ELR (cell line): ENCODE measurements around the gene ORAI2.
"Not testable (repeated sequence)": the region's sequence is repeated elsewhere in the genome, so short reads cannot be mapped to it uniquely, and the experiment has no call there.

ENCODE experiments used
- DNase-seq: peaks from one replicate; pipeline ENCODE4 v3.0.0-alpha.2; 2015; ENCODE audit warnings: low read depth

Gene ORAI2

DNA sequence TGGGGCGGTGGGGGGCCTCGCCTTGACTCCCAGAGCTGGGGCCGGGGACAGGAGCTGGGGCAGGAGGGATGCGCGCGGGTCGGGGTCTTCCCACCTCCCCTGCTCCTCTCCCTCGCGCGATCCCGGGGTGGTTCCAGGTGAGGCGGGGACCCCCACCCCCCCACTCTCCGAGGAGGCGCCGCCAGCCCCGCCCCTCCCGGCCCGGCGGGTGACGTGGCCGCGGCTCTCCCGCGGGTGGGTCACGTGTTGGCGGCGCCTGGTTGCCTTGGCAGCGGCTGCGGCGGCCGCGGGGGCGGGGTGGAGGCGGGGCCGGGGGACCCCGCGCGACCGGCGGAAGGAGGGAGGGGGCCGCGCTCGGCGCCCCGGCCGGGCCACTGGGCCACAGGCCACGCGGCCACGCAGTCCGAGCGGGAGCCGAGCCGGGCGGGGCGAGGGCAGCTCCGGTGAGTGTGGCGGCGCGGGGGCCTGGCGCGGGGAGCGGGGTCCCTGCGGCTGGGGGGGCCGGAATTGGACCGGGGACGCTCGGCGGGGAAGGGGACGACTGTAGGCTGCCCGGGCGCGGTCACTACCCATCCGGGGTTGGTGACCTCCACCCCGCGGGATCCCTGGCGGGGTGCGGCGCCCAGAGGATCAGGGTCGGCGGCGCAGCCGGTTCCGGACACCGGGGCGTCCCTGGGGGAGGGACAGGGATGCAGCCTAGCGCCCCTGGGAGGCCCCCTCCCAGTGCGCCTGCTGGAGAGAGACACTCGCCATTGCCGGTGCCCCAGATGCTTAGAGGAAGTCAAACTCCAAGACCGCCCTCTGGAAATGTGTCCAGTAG lies at the start of gene ORAI2:
TSS of gene ORAI2 (plus strand) at position 357 of the 820 bp plus-strand sequence. CDS start 5,382 bp downstream, outside the sequence.
- DNase-seq, result peak; percentile 79

DNA sequence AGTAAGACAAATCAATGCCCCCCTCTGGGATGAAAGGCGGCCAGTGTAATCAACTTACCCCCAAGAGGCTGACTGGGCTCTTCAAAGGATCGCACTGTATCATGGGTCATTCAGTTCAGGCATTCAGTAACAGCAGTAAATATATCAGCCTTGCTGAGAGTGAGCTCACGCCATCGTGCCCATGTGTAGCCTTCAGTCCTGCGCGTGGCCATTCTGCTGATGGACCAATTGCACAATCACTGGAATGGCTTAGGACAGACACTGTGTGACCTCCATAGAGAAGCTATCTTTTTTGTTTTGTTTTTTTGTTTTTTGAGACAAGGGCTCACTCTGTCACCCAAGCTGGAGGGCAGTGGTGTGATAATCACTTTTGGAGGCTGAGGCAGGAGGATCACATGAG lies 46.3 kb upstream of the ORAI2 start:
- no peak for DNase-seq

DNA sequence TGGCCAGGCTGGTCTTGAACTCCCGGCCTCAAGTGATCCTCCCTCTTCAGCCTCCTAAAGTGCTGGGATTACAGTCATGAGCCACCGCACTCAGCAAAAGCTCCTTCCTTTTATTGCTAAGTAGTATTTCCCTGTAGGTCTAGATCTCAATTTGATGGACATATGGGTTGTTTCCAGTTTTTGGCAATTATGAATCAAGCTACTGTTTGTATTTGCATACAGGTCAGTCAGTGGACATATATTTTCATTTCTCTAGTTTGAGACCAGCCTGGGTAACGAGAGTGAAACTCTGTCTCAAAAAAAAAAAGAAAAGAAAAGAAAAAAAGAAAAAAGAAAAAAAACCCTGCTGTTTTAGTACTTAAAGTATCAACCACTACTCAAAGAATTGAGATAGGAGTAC lies 43.6 kb upstream of the ORAI2 start:
- DNase-seq, result no peak

DNA sequence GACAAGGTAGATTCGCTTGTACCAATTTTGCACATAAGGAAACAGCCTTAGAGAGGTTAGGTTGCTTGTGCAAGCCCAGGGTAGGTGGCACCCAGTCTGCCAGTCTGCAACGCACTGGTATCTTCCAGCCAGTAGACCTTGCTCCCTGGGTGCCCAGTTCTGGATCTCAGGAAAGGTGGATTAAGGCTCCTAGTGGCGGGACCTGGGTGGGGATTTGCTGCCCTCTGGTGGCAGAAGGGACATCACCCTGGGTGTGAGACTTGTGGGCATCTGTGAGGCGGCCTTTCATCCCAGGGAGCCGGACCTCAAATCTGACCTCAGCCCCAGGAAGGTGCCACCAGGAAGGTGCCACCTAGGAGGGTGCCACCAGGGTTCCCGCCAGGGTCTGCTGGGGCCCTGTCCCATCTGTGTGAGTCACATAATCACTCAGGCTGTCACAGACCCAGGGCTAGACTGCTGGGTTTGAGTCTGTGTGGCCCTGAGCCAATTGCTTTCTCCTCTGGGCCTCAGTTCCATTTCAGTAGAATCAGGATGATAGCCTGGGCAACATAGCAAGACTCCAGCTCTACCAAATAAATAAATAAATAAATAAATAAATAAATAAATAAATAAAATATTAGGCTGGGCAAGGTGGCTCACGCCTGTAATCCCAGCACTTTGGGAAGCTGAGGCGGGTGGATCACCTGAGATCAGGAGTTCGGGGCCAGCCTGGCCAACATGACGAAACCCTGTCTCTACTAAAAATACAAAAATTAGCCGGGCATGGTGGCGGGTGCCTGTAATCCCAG lies 42.5 kb upstream of the ORAI2 start:
- DNase-seq, result peak; percentile 79

DNA sequence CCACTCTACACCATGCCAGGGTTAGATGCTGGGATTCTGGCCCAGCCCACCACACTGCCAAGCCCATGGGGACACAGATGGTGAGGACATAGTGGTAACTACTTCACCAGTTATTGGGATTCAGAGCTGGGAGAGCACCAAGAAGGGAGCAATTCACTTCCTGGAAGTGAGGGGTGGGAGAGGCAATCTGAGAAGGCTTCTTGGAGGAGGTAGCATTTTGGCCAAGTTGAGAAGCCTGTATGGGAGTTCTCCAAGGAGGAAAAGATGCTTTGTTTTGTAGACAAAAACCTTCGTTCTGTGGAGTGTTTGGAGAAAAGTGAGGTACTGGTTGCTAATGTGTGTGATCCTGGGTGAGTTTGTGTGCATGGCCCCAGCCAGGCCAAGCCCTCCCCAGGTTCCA lies 41.0 kb upstream of the ORAI2 start:
- no peak for DNase-seq

DNA sequence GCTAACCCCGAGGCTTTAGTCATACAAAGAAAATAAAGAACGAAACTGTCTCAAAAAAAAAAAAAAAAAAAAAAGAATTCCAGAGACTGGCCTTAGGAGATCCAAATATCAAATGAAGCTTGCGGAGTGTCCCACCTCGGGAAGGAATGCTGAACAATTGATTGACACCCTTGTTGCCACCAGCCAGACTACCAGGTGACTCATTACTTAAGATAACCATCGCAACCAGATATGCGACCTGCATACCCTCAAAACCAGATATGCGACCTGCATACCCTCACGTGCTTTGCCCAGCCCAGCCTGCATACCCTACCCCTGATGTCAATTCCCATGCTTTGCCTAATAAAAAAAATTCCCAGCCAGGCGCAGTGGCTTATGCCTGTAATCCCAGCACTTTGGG lies 39.9 kb upstream of the ORAI2 start:
- DNase-seq, result peak; percentile 14

DNA sequence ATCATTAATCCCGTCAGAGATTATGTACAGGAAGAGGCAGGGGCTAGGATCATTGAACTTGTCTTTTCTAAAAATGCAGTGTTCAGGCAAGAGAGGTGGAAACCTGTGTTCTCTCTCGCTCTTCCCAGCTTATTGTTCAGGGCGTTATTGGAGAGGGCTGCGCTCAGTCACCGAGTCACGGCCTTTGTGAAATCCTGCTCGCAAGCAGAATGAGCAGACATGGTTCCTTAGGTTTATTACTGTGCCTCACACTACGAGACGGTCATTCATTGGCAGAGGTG lies 37.8 kb upstream of the ORAI2 start:
- DNase-seq, result peak; percentile 38

DNA sequence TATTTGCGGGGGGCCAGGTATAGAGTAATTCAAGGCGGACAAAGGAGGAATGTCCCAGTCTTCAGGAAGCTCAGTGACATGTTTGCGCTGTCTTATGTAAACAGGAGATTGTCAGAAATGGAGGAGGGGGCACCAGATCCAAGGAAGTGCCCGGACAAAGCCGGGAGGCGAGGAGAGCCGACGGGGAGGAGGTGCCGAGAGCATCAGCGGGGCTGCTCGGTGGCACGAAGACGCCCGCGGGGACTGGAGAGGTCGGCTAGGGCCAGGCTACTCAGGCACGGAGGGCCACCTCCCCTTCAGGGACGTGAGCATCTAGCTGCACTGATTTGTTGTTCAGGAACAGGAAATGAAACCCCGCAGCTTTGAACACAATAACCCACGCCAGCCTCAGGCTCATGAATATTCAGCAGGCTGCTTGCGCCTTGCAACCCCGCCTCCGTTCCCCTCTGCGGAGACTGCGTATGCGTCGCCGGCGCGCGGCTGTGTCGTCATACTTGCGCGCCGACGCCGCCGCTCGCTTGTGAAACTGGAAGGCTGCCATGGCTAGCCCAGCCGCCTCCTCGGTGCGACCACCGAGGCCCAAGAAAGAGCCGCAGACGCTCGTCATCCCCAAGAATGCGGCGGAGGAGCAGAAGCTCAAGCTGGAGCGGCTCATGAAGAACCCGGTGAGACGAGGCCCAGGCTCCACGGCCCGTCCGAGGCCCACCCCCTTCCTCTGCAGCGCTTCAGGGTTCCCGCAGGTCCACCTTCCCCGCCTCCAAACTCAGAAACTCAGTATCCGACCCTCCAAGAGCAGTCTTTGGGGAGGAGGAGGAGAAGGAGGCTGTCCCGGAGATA lies 37.3 kb upstream of the ORAI2 start, which contains the start of gene PRKRIP1:
TSS of gene PRKRIP1 (plus strand) at position 491 of the 837 bp plus-strand sequence. CDS start at position 540, 49 bp downstream.
- DNase-seq, result peak; percentile 97

DNA sequence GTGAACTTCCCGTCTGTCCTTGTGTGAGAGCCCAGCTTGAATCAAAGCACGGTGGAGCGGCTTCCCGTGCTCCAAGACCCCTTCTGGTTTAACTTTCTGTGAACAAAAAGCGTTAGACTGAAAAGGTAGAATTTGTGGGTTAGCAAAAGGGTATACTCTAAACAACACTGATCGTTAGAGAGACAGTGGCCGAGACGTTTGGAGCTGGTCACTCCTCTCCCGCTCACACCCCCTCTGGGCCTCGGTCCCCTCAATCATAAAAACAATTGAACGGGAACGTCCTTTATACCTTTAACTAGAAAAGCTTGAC lies 36.7 kb upstream of the ORAI2 start:
- DNase-seq, result no peak

DNA sequence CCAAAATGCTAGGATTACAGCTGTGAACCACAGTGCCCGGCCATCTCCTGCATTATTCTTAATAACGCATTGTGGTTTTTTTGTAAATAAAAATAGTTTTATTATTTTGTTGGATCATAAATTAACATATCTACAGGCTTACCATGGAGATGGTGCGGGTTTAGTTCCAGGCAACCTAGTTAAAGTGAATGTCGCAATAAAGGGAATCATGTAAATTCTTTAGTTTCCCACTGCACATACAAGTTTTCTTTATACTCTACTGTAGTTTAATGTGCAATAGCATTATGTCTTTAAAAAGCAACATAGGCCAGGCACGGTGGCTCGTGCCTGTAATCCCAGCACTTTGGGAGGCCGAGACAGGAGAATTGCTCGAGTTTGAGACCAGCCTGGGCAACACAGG lies 34.8 kb upstream of the ORAI2 start:
- no peak for DNase-seq

DNA sequence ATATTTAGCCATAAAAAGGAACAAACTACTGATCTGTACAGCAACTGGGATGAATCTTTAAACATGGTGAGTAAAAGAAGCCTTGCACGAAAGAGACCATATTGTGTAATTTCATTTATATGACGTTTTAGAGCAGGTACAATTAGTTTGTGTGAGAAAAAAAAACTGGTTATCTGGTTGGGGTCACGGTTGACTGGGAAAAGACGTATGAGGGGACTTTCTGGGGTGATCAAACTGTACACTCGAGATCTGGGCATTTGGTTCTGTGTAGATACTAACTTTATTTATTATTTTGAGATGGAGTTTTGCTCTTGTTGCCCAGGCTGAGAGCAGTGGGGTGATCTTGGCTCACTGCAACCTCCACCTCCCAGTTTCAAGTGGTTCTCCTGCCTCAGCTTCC lies 33.0 kb upstream of the ORAI2 start:
- DNase-seq, result no peak

DNA sequence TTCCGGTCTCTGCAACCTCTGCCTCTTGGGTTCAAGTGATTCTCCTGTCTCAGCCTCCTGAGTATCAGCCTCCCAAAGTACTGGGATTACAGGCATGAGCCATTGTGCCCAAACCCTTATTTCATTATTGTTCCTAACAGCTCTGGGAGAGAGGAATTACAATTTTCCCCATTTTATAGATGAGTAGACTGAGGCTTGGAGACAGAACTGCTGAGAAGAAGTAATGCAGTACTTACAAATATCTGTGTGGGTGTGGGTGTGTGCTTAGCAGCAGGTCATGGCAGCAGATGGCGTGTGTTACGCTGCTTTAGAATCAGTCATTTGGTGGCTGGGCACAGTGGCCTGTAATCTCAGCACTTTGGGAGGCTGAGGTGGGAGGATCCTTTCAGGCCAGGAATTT lies 29.8 kb upstream of the ORAI2 start:
- no peak for DNase-seq

DNA sequence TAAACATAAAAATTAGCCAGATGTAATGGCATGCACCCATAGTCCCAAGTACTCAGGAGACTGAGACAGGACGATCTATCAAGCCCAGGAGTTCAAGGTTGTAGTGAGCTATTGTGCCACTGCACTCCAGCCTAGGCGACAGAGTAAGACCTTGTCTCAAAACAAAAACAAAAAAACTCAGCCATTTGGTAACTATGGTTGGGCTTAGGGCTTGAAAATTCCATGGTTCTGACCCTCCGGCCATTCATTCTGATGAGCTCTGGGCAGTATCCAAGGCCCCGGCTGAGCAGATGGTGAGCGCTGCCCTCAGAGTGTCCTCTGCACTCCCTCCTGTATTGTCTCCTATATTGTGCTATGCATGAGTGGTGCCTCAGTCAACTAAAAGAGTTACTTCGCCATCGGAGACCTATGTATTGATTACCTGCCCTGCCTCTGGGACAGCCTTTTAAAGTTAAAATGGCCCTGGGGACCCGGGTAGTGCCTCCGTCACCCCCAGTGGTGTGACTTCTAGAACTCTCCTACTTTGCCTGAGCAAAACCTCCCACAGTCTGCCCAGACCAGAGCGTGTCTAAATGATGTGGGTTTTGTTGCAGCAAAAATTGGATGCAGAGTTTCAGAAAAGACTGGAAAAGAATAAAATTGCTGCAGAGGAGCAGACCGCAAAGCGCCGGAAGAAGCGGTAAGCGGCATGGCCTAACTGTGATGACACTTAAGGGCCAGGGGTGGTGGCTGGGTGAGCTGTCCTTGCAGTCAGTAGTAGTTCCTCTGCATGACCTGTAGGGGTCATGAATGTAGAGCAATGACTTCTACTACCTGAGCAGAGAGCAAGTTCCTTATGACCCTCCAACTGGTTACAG lies 29.1 kb upstream of the ORAI2 start:
- DNase-seq, result peak; percentile 72

DNA sequence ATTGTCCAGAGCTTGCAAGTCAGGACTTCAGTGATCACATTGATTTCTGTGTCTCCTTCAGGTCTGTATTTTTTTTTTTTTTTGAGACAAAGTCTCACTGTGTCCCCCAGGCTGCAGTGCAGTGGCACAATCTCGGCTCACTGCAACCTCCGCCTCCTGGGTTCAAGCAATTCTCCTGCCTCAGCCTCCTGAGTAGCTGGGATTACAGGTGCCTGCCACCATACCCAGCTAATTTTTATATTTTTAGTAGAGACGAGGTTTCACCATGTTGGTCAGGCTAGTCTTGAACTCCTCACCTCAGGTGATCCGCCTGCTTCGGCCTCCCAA lies 28.6 kb upstream of the ORAI2 start:
- not testable (repeated sequence) for DNase-seq

DNA sequence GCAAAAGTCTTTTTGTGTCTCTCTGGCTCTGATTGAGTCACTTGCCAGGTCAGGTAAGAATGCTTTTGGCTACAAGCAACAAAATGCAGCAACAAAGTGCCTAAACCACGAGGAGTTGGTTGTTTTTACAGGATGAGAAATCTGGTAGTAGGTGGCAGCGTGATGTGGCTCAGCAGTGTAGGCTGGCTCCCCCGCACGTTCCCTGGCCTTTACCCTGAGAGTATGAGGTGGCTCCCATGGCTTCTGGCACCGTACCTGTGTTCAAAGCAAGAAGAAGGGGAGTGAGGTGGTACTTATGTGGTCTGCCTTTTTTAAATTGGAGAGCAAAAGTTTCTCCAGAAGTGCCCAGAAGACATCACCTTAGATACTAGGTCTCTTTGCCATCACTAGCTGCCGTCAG lies 25.5 kb upstream of the ORAI2 start:
- DNase-seq, result no peak

DNA sequence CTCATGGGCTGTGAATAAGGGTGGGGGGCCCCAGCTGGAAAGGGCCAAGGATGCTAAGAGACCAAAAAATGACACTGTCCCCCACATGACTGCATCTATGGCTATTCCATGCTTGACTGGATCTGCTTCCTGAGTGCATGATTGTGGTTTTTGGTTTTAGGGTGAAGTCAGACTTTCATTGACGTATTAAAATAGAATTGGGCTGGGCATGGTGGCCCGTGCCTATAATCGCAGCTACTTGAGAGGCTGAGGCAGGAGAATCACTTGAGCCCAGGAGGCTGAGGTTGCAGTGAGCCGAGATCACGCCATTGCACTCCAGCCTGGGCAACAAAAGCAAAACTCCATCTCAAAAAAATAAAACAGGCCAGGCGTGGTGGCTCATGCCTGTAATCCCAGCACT lies 24.8 kb upstream of the ORAI2 start:
- not testable (repeated sequence) for DNase-seq

DNA sequence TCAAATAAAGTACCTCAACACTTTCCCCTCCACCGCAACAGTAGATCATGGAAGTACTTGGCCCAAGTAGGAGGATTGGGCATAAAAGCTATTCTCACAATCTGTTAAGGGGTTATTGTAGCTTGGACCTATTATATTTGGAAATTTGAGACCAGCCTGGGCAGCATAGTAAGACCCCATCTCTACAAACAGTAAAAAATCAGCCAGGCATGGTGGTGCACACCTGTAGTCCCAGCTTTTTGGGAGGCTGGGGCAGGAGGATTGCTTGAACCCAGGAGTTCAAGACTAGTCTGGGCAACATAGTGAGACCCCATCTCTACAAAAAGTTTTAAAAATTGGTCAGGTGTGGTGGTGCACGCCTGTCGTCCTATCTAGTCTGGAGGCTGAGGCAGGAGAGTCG lies 24.0 kb upstream of the ORAI2 start:
- no peak for DNase-seq

DNA sequence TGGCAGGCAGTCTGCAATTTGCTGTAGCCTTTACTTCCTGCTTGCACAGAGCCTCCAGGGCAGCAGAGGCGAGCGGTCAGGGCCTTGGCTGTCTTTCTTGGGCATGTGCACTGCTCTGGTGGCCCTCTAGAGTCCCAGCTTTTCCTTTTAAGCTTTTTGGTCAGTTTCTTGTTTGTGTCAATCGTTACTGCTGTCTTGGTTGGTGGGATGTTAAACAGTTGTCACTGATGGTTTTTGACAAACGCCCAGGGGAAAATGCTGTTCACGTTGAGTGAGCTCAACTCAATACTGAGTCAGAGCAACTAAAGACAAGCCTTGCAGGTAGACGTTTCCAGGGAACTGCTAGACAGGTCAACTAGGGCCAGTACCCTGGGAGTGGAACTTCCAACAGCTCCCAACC lies 23.3 kb upstream of the ORAI2 start:
- no peak for DNase-seq

DNA sequence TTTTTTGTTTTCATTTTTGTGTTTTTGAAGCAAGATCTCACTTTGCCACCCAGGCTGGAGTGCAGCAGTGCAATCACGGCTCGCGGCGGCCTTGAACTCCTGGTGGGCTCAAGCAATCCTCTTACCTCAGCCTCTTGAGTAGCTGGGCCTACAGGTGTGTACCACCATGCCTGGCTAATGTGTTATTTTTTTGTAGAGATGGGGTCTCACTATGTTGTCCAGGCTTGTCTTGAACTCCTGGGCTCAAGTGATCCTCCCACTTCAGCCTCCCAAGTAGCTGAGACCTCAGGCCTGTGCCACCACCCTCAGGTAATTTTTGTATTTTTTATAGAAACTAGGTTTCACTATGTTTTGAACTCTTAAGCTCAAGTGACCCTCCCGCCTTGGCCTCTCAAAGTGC lies 22.5 kb upstream of the ORAI2 start:
- DNase-seq, result no peak

DNA sequence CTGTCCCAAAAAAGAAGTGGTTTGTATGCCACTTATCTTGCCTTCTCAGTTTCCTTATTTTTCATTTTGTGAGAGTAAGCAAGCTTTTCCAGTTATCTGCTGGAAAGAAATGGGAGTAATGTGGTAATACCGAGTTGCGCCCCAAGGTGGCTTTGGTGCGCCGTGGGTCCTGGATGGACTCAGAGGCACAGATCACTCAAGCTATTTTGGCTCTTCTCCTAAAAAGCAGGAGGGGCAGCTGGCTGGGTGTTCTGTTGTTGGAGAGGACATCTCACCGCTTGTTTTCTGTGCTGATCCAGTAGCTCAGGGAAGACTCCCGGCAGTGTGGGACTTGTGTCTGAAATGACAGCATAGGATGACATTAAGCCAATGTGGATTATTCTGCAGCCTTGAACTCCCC lies 20.8 kb upstream of the ORAI2 start:
- DNase-seq, result peak; percentile 46

DNA sequence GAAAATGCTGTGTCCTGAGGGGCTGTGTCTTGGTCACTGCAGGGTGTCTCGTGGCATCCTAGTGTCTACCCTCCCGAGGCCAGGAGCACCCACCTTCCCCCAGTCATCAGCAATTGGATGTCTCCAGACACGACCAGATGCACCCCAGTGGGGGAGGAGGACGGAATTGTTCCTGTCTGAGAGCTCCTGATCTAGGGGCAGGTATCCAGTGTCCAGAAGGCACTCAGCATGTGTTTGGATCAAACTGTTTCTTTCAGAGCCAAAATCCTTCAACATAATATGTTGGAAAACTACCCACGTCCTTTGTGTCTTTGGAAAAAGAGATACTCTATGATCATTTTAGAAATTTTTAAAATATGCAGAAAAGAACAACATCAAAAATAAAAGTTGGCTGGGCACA lies 20.3 kb upstream of the ORAI2 start:
- DNase-seq, result no peak

DNA sequence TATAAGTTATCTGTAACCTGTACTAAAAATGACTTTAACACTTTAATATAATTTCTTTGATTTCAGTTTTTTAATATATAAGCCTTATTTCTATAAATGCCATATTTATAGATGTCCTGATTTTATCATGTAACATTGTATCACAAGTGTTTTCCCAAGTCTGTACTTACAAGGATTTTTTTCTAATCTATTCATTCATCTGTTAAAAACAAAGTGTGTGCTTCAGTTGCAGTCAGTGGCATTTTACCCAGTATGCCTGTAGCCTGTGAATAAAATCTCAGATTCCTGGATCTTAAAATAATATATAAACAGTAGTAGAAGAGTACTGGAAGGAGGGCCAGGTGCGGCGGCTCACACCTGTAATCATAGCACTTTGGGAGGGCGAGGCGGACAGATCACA lies 19.8 kb upstream of the ORAI2 start:
- DNase-seq, result no peak
